ENCODE measurements around the gene KRTAP10-6. TPM values are rescaled to one million over a fixed set of nuclear protein-coding genes. Genes with fewer than 3 reads are reported as not detected.

The KRTAP10-6 gene
- total and polyA plus RNA-seq, 2 donors (not counting 1 experiment from before 2014, with no cell fraction given) = not detected

- H3K27me3 Mint-ChIP-seq = peaks cover 30% of the 10 kb centered on the region
Measured at GRCh38 chr21:44579833-44580144, 12.5 kb downstream of the KRTAP10-6 start.

More at GRCh38 chr21:44579833-44580144, 12.5 kb downstream of the KRTAP10-6 start:
- ATAC-seq (ENCODE audit: low read depth) (no peak), DNase-seq (no peak)
- Histone ChIP-seq H3K27ac (ENCODE audit: low read length in 2 of 2) (no peak overlapping the region), H4K20me1 (ENCODE audit: control insufficient read depth, insufficient read depth, low read length, poor library complexity, severe bottlenecking) (no peaks in the 10 kb centered on the region), H3K9ac (ENCODE audit: low read length) (no peak overlapping the region), H3K9me3 (ENCODE audit: control extremely low read depth in 1 of 3, control insufficient read depth in 2 of 3, insufficient read depth in 1 of 3, low read length in 2 of 3) (peaks cover 3 to 56% (median 28%) of the 10 kb centered on the region in 3 donors), H3K36me3 (replicated peaks in 1 of 2; ENCODE audit: control extremely low read depth in 1 of 2, control insufficient read depth in 1 of 2, extremely low read depth in 1 of 2, insufficient read depth in 2 of 2, low read length in 1 of 2) (no peaks in the 10 kb centered on the region), H3K27me3 (replicated peaks in 1 of 4; ENCODE audit: control extremely low read depth in 1 of 4, control insufficient read depth in 3 of 4, insufficient read depth in 4 of 4, low read length in 3 of 4) (peaks cover 0 to 6% (median 2%) of the 10 kb centered on the region in 4 experiments), H3K4me3 (ENCODE audit: control extremely low read depth in 1 of 5, extremely low read depth in 1 of 5, insufficient read depth in 1 of 5, low read depth in 2 of 5, low read length in 4 of 5) (no peak overlapping the region), H3K4me2 (replicated peaks; ENCODE audit: low read depth, low read length, poor library complexity, severe bottlenecking) (no peak overlapping the region), H3K4me1 (ENCODE audit: control insufficient read depth in 2 of 2, insufficient read depth in 2 of 2, low read length in 2 of 2) (no peaks in the 10 kb centered on the region), H2AFZ (ENCODE audit: insufficient read depth, low read depth, low read length, poor library complexity, severe bottlenecking) (no peak overlapping the region), H3K79me2 (ENCODE audit: control insufficient read depth, insufficient read depth, low read length) (no peaks in the 10 kb centered on the region)
- Mint-ChIP-seq H3K27ac (no peak overlapping the region), H3K4me1 (no peaks in the 10 kb centered on the region), H3K4me3 (no peak overlapping the region), H3K9me3 (ENCODE audit: insufficient read depth) (peaks cover 6% of the 10 kb centered on the region)
- ChIA-PET POLR2A (no interaction called here), CTCF (no interaction called here)
- WGBS (ENCODE audit: insufficient coverage) = 85% methylated on average over 7 of the region's 7 CpGs
- TF ChIP-seq CTCF (IDR thresholded peaks at IDR 0.05) (no peak), EZH2 (IDR thresholded peaks at IDR 0.05; ENCODE audit: borderline replicate concordance, insufficient read depth, low read depth, low read length, poor library complexity, severe bottlenecking) (no peak)
- intact Hi-C loops (cut with micrococcal nuclease) = no loop called here

Measured in B cell (primary cell).